ENCODE results near the gene ARID5B. TPM values are rescaled to one million over a fixed set of nuclear protein-coding genes. Genes with fewer than 3 reads are reported as not detected.

ARID5B gene
- total RNA-seq, 2 donors from 2014 or later: 74.4 to 113 TPM

- Mint-ChIP-seq H3K27me3 (ENCODE audit: low read depth) (no peaks in the 10 kb centered on the region), H3K36me3 (ENCODE audit: insufficient read depth in 2 of 2) (peaks cover 39 to 63% of the 10 kb centered on the region in 2 donors), H3K4me1 (ENCODE audit: low read depth) (peaks cover 93% of the 10 kb centered on the region), H3K4me3 (peak overlapping the region; percentile 56 to 64), H3K9me3 (peaks cover 0 to 9% of the 10 kb centered on the region in 2 donors), H3K27ac (peak overlapping the region; percentile 81)
- ATAC-seq (replicated peaks in 1 of 2) (peak; percentile 47 to 62), DNase-seq (no peak)
Measured at GRCh38 chr10:62001898-62002297, 100.4 kb downstream of the ARID5B start.

DNA sequence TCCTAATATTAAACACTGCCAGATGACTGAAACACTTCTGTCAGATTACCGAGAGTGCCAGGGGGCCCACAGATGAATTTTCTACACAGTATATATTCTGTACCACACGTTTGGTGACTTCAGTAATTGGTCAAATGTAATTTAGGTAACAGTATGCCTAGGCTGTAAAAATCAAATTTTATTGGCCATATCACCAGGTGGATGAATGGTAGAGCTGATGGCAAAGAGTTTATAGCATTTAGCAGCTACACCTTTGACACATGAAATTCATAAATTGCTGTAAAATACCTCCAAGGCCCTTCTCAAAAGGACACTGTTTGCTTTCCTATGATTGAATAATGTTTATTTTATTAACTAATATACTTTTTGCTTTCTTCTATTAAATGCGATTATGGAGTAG lies 101.3 kb downstream of the ARID5B start:
- ATAC-seq (replicated peaks in 1 of 2) (no peak), DNase-seq (no peak)
- Mint-ChIP-seq H3K4me3 (peak overlapping the region; percentile 14 to 18), H3K9me3 (peaks cover 0 to 9% of the 10 kb centered on the region in 2 donors), H3K27ac (peak overlapping the region; percentile 83), H3K4me1 (ENCODE audit: low read depth) (peaks cover 95% of the 10 kb centered on the region), H3K36me3 (ENCODE audit: insufficient read depth in 2 of 2) (peaks cover 37 to 68% of the 10 kb centered on the region in 2 donors), H3K27me3 (ENCODE audit: low read depth) (no peaks in the 10 kb centered on the region)

GRCh38 chr10:62004042-62004441 lies 102.5 kb downstream of the ARID5B start:
- Mint-ChIP-seq H3K36me3 (ENCODE audit: insufficient read depth in 2 of 2) (peaks cover 29 to 65% of the 10 kb centered on the region in 2 donors), H3K4me1 (ENCODE audit: low read depth) (peaks cover 87% of the 10 kb centered on the region), H3K27me3 (ENCODE audit: low read depth) (no peaks in the 10 kb centered on the region), H3K9me3 (peaks cover 0 to 4% of the 10 kb centered on the region in 2 donors), H3K27ac (no peak overlapping the region), H3K4me3 (peak overlapping the region in 1 of 2 donors; percentile 50)
- DNase-seq: no peak
- ATAC-seq (replicated peaks in 1 of 2): no peak

DNA sequence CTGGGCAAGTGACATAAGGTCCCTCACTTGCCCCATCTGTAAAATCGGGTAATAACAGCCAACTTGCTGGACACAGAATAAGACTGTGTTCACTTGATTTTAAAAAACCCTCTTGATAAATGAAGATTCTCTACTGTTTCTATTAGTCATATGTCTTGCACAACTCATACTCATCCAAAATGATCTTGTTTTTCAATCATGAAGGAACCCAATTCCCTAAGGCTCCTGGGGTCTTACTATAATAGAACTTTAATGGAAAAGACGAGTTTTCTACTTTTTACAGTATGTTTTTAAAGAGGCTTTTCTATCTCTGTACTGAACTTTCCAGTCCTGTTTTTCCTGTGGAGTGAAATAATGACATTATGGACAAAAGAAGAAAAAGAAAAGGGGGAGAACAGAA lies 103.8 kb downstream of the ARID5B start:
- no peak for ATAC-seq (replicated peaks in 1 of 2)
- Mint-ChIP-seq H3K9me3 (peaks cover 0 to 2% of the 10 kb centered on the region in 2 donors), H3K27me3 (ENCODE audit: low read depth) (no peaks in the 10 kb centered on the region), H3K36me3 (ENCODE audit: insufficient read depth in 2 of 2) (peaks cover 25 to 64% of the 10 kb centered on the region in 2 donors), H3K27ac (peak overlapping the region; percentile 92), H3K4me3 (peak overlapping the region in 1 of 2 donors; percentile 50), H3K4me1 (ENCODE audit: low read depth) (peaks cover 78% of the 10 kb centered on the region)
- DNase-seq: no peak

GRCh38 chr10:62005687-62006086 lies 104.2 kb downstream of the ARID5B start:
- H3K9me3 Mint-ChIP-seq: peaks cover 0 to 2% of the 10 kb centered on the region in 2 donors
- H3K4me3 Mint-ChIP-seq: peak overlapping the region in 1 of 2 donors; percentile 50
- peak overlapping the region; percentile 92 for H3K27ac Mint-ChIP-seq
- ATAC-seq (replicated peaks in 1 of 2) (no peak), DNase-seq (no peak)
- H3K4me1 Mint-ChIP-seq (ENCODE audit: low read depth): peaks cover 76% of the 10 kb centered on the region
- peaks cover 24 to 64% of the 10 kb centered on the region in 2 donors for H3K36me3 Mint-ChIP-seq (ENCODE audit: insufficient read depth in 2 of 2)
- H3K27me3 Mint-ChIP-seq (ENCODE audit: low read depth): no peaks in the 10 kb centered on the region

- DNase-seq: no peak
- peak overlapping the region; percentile 12 for H3K27ac Mint-ChIP-seq
- ATAC-seq (replicated peaks in 1 of 2): no peak
- H3K4me3 Mint-ChIP-seq: no peak overlapping the region
- peaks cover 0 to 2% of the 10 kb centered on the region in 2 donors for H3K9me3 Mint-ChIP-seq
- H3K27me3 Mint-ChIP-seq (ENCODE audit: low read depth): no peaks in the 10 kb centered on the region
- H3K4me1 Mint-ChIP-seq (ENCODE audit: low read depth): peaks cover 72% of the 10 kb centered on the region
- peaks cover 22 to 73% of the 10 kb centered on the region in 2 donors for H3K36me3 Mint-ChIP-seq (ENCODE audit: insufficient read depth in 2 of 2)
Measured at GRCh38 chr10:62007145-62007544, 105.6 kb downstream of the ARID5B start.

DNA sequence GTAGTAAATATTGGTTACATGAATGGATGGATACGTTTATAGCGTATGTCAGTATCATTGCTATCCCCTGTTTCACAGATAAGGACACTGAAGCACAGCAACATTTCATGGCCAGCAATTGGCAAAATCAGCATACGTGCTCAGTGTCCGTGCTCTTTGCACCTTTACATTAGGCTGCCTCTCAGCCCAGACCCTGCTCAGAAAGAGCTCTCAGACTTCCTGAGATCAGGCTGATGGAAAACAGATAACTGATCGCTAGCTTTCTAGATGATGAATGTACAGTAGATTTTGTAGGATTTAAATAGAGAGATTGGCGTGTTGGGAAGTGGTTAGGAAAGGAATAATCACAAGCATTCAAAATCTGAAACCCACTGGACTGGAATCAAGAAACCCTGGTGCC lies 106.7 kb downstream of the ARID5B start:
- Mint-ChIP-seq H3K36me3 (ENCODE audit: insufficient read depth in 2 of 2) (peaks cover 20 to 66% of the 10 kb centered on the region in 2 donors), H3K4me1 (ENCODE audit: low read depth) (peaks cover 61% of the 10 kb centered on the region), H3K9me3 (peaks cover 0 to 2% of the 10 kb centered on the region in 2 donors), H3K27me3 (ENCODE audit: low read depth) (no peaks in the 10 kb centered on the region), H3K27ac (no peak overlapping the region), H3K4me3 (no peak overlapping the region)
- DNase-seq: no peak
- ATAC-seq (replicated peaks in 1 of 2): no peak

- no peak for ATAC-seq (replicated peaks in 1 of 2)
- peaks cover 56% of the 10 kb centered on the region for H3K4me1 Mint-ChIP-seq (ENCODE audit: low read depth)
- H3K9me3 Mint-ChIP-seq: peaks cover 0 to 2% of the 10 kb centered on the region in 2 donors
- no peak for DNase-seq
- H3K4me3 Mint-ChIP-seq: no peak overlapping the region
- H3K36me3 Mint-ChIP-seq (ENCODE audit: insufficient read depth in 2 of 2): peaks cover 20 to 65% of the 10 kb centered on the region in 2 donors
- peak overlapping the region; percentile 64 for H3K27ac Mint-ChIP-seq
- no peaks in the 10 kb centered on the region for H3K27me3 Mint-ChIP-seq (ENCODE audit: low read depth)
Measured at GRCh38 chr10:62008946-62009345, 107.4 kb downstream of the ARID5B start.

- peak overlapping the region; percentile 61 for H3K27ac Mint-ChIP-seq
- H3K4me1 Mint-ChIP-seq (ENCODE audit: low read depth): peaks cover 47% of the 10 kb centered on the region
Measured at GRCh38 chr10:62010366-62010765, 108.9 kb downstream of the ARID5B start.

GRCh38 chr10:62011558-62011957 lies 110.1 kb downstream of the ARID5B start:
- peaks cover 47% of the 10 kb centered on the region for H3K4me1 Mint-ChIP-seq (ENCODE audit: low read depth)
- H3K27ac Mint-ChIP-seq: peak overlapping the region; percentile 22
- H3K36me3 Mint-ChIP-seq (ENCODE audit: insufficient read depth in 2 of 2): peaks cover 9 to 55% of the 10 kb centered on the region in 2 donors
- no peaks in the 10 kb centered on the region for H3K9me3 Mint-ChIP-seq
- ATAC-seq (replicated peaks in 1 of 2) (no peak), DNase-seq (no peak)
- H3K4me3 Mint-ChIP-seq: no peak overlapping the region
- H3K27me3 Mint-ChIP-seq (ENCODE audit: low read depth): no peaks in the 10 kb centered on the region

More at GRCh38 chr10:62010366-62010765, 108.9 kb downstream of the ARID5B start:
- ATAC-seq (replicated peaks in 1 of 2) (no peak), DNase-seq (no peak)
- Mint-ChIP-seq H3K36me3 (ENCODE audit: insufficient read depth in 2 of 2) (peaks cover 17 to 64% of the 10 kb centered on the region in 2 donors), H3K4me3 (no peak overlapping the region), H3K9me3 (peaks cover 0 to 2% of the 10 kb centered on the region in 2 donors), H3K27me3 (ENCODE audit: low read depth) (no peaks in the 10 kb centered on the region)

- H3K27ac Mint-ChIP-seq: no peak overlapping the region
- no peaks in the 10 kb centered on the region for H3K9me3 Mint-ChIP-seq
- H3K4me1 Mint-ChIP-seq (ENCODE audit: low read depth): peaks cover 47% of the 10 kb centered on the region
- no peaks in the 10 kb centered on the region for H3K27me3 Mint-ChIP-seq (ENCODE audit: low read depth)
- peaks cover 9 to 48% of the 10 kb centered on the region in 2 donors for H3K36me3 Mint-ChIP-seq (ENCODE audit: insufficient read depth in 2 of 2)
- DNase-seq (no peak), ATAC-seq (replicated peaks in 1 of 2) (no peak)
- H3K4me3 Mint-ChIP-seq: no peak overlapping the region
Measured at GRCh38 chr10:62012318-62012717, 110.8 kb downstream of the ARID5B start.

- H3K27me3 Mint-ChIP-seq (ENCODE audit: low read depth): no peaks in the 10 kb centered on the region
Measured at GRCh38 chr10:62014510-62014909, 113.0 kb downstream of the ARID5B start.

GRCh38 chr10:62015994-62016393 lies 114.5 kb downstream of the ARID5B start:
- peaks cover 10 to 26% of the 10 kb centered on the region in 2 donors for H3K36me3 Mint-ChIP-seq (ENCODE audit: insufficient read depth in 2 of 2)
- ATAC-seq (replicated peaks in 1 of 2): no peak
- H3K9me3 Mint-ChIP-seq: peaks cover 0 to 2% of the 10 kb centered on the region in 2 donors
- DNase-seq: no peak
- H3K4me1 Mint-ChIP-seq (ENCODE audit: low read depth): peaks cover 67% of the 10 kb centered on the region
- peak overlapping the region in 1 of 2 donors; percentile 35 for H3K4me3 Mint-ChIP-seq
- no peaks in the 10 kb centered on the region for H3K27me3 Mint-ChIP-seq (ENCODE audit: low read depth)
- H3K27ac Mint-ChIP-seq: peak overlapping the region; percentile 66

More at GRCh38 chr10:62014510-62014909, 113.0 kb downstream of the ARID5B start:
- ATAC-seq (replicated peaks in 1 of 2): no peak
- no peak for DNase-seq
- Mint-ChIP-seq H3K36me3 (ENCODE audit: insufficient read depth in 2 of 2) (peaks cover 12 to 37% of the 10 kb centered on the region in 2 donors), H3K27ac (no peak overlapping the region), H3K9me3 (peaks cover 0 to 2% of the 10 kb centered on the region in 2 donors), H3K4me3 (no peak overlapping the region), H3K4me1 (ENCODE audit: low read depth) (peaks cover 62% of the 10 kb centered on the region)

Data from activated T-cell treated with anti-CD3 and anti-CD28 coated beads, Interleukin-2, amount 50 U/mL, for 72 hours (primary cell).